Vagina (tissue), 2 donors: Measurements from ENCODE around the gene ADGRE1. TPM values are rescaled to one million over a fixed set of nuclear protein-coding genes. Genes with fewer than 3 reads are reported as not detected.

ENCODE experiments used
- DNase-seq, 2 donors: peaks; one replicate each; pipeline ENCODE4 v3.0.0-alpha.2; 2017; ENCODE audit errors: extremely low spot score in 2 of 2
- H3K27ac ChIP-seq: fragments of 200-600 bp; sonication (generic); one replicate; pipeline ENCODE4 v1.5.1; 2019
- H3K27me3 ChIP-seq: fragments of 200-600 bp; sonication (generic); one replicate; pipeline ENCODE4 v1.5.1; 2019
- H3K36me3 ChIP-seq, 2 donors: fragments of 200-600 bp; sonication (generic); one replicate each; pipeline ENCODE4 v1.5.1; 2017 to 2019
- H3K4me1 ChIP-seq: fragments of 200-600 bp; sonication (generic); one replicate; pipeline ENCODE4 v1.5.1; 2019
- H3K4me3 ChIP-seq, 2 donors: fragments of 200-600 bp; sonication (generic); 1 replicate in 1 of 2; 2 replicates in 1 of 2; pipeline ENCODE4 v1.5.1; 2016 to 2019
- H3K9me3 ChIP-seq: fragments of 200-600 bp; sonication (generic); one replicate; pipeline ENCODE4 v1.5.1; 2019
- CTCF ChIP-seq, 3 experiments: fragments of 450-650 bp in 2 of 3; fragments of 200-600 bp in 1 of 3; sonication (generic) in 1 of 3; IDR thresholded peaks; one replicate each; pipeline ENCODE4 v1.5.1; 2017 to 2019; ENCODE audit warnings: antibody characterized with exemption in 3 of 3, mild to moderate bottlenecking in 2 of 3, moderate library complexity in 2 of 3
- POLR2A ChIP-seq, 2 donors: fragments of 450-650 bp; IDR thresholded peaks; one replicate each; pipeline ENCODE4 v1.6.1; 2017; ENCODE audit warnings: antibody characterized with exemption in 2 of 2, mild to moderate bottlenecking in 2 of 2, moderate library complexity in 2 of 2
- POLR2AphosphoS5 ChIP-seq, 2 donors: sonication (generic); formaldehyde crosslinking; IDR thresholded peaks; one replicate each; pipeline ENCODE4 v1.9.0; 2017; ENCODE audit warnings: antibody characterized with exemption in 2 of 2, mild to moderate bottlenecking in 2 of 2, low read depth in 1 of 2; ENCODE audit not compliant: insufficient read depth in 1 of 2
- intact Hi-C: fragments of 100-400 bp; cut with DNase I; formaldehyde crosslinking; loops from one replicate; pipeline ENCODE4 v1.15.1; 2023
- total RNA-seq: library from RNA; depleted of rRNA; stranded (reverse); fragments of >200 nt; gene quantifications from one replicate; pipeline ENCODE4 v1.2.3, GENCODE V29; 2016

Gene ADGRE1
- total RNA-seq, 1 donor from 2014 or later, result not detected

- intact Hi-C loops, result no loop called here
- no peaks in the 10 kb centered on the region for H3K36me3 ChIP-seq
- no peaks in the 10 kb centered on the region for H3K4me1 ChIP-seq
- no peaks in the 10 kb centered on the region for H3K27me3 ChIP-seq
- TF ChIP-seq POLR2A (IDR thresholded peaks at IDR 0.05) (no peak), CTCF (IDR thresholded peaks at IDR 0.05) (no peak), POLR2AphosphoS5 (IDR thresholded peaks at IDR 0.05; ENCODE audit: insufficient read depth in 1 of 2, low read depth in 1 of 2) (no peak)
- H3K27ac ChIP-seq, result no peak overlapping the region
- H3K9me3 ChIP-seq, result no peaks in the 10 kb centered on the region
- no peak for DNase-seq
- no peak overlapping the region for H3K4me3 ChIP-seq
Measured at GRCh38 chr19:6956573-6956972, 69.2 kb downstream of the ADGRE1 start.

GRCh38 chr19:6958791-6959190 lies 71.4 kb downstream of the ADGRE1 start:
- intact Hi-C loops, result no loop called here
- TF ChIP-seq POLR2A (IDR thresholded peaks at IDR 0.05) (no peak), CTCF (IDR thresholded peaks at IDR 0.05) (no peak), POLR2AphosphoS5 (IDR thresholded peaks at IDR 0.05; ENCODE audit: insufficient read depth in 1 of 2, low read depth in 1 of 2) (no peak)
- Histone ChIP-seq H3K9me3 (no peaks in the 10 kb centered on the region), H3K4me1 (no peaks in the 10 kb centered on the region), H3K27ac (no peak overlapping the region), H3K4me3 (no peak overlapping the region), H3K27me3 (no peaks in the 10 kb centered on the region), H3K36me3 (no peaks in the 10 kb centered on the region)
- no peak for DNase-seq

- Histone ChIP-seq H3K36me3 (no peaks in the 10 kb centered on the region), H3K9me3 (no peaks in the 10 kb centered on the region), H3K27me3 (no peaks in the 10 kb centered on the region), H3K4me1 (no peaks in the 10 kb centered on the region), H3K27ac (no peak overlapping the region), H3K4me3 (no peak overlapping the region)
- intact Hi-C loops, result no loop called here
- TF ChIP-seq CTCF (IDR thresholded peaks at IDR 0.05) (no peak), POLR2A (IDR thresholded peaks at IDR 0.05) (no peak), POLR2AphosphoS5 (IDR thresholded peaks at IDR 0.05; ENCODE audit: insufficient read depth in 1 of 2, low read depth in 1 of 2) (no peak)
- DNase-seq, result no peak
Measured at GRCh38 chr19:6963244-6963852, 76.0 kb downstream of the ADGRE1 start.

GRCh38 chr19:6963937-6964336 lies 76.6 kb downstream of the ADGRE1 start:
- Histone ChIP-seq H3K9me3 (no peaks in the 10 kb centered on the region), H3K27me3 (no peaks in the 10 kb centered on the region), H3K4me1 (no peaks in the 10 kb centered on the region), H3K36me3 (no peaks in the 10 kb centered on the region), H3K27ac (no peak overlapping the region), H3K4me3 (no peak overlapping the region)
- intact Hi-C loops, result no loop called here
- no peak for DNase-seq
- TF ChIP-seq CTCF (IDR thresholded peaks at IDR 0.05) (no peak), POLR2A (IDR thresholded peaks at IDR 0.05) (no peak), POLR2AphosphoS5 (IDR thresholded peaks at IDR 0.05; ENCODE audit: insufficient read depth in 1 of 2, low read depth in 1 of 2) (no peak)

GRCh38 chr19:6967967-6968366 lies 80.6 kb downstream of the ADGRE1 start:
- Histone ChIP-seq H3K36me3 (no peaks in the 10 kb centered on the region), H3K4me3 (no peak overlapping the region), H3K9me3 (no peaks in the 10 kb centered on the region), H3K27ac (no peak overlapping the region), H3K27me3 (no peaks in the 10 kb centered on the region), H3K4me1 (no peaks in the 10 kb centered on the region)
- TF ChIP-seq POLR2AphosphoS5 (IDR thresholded peaks at IDR 0.05; ENCODE audit: insufficient read depth in 1 of 2, low read depth in 1 of 2) (no peak), POLR2A (IDR thresholded peaks at IDR 0.05) (no peak), CTCF (IDR thresholded peaks at IDR 0.05) (no peak)
- DNase-seq, result no peak
- intact Hi-C loops, result no loop called here
